ENCODE results near the gene MOB2.

Gene MOB2

GRCh38 chr11:1445741-1446445, 40.7 kb downstream of the MOB2 start:
- POLR2A ChIA-PET: no interaction called here
- DNase-seq (ENCODE audit: extremely low spot score): no peak
- CTCF ChIA-PET: no interaction called here
- no peak for TF ChIP-seq CTCF (IDR thresholded peaks at IDR 0.05; ENCODE audit: control extremely low read depth, extremely low read depth, low read depth, missing control alignments)

DNA sequence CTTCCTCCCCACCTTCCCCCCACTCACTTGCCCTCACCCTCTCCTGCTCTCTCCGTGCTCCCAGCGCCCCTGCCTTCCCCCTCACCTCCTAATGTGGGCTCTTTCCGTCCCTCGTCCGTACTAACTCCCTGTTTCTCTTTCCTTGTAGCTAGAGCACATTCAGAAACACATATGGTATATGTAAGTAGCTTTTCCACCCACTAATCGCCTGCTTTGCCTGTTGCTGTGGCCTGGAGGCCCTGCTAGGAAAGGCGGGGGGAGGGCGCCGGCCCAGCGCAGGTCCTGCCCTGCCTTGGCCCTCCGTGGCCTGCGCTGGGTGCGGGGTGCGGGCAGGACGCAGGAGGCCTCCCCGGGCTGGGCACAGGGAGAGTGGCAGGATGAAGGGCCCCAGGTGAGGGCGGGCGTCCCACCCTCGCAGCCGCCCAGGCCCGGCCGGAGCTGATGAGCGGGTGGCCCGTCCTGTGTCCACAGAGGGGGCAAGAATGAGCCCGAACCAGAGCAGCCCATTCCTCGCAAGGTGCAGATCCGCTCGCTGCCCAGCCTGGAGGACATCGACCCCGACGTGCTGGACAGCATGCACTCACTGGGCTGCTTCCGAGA, 41.7 kb downstream of the MOB2 start:
- no peak for DNase-seq (ENCODE audit: extremely low spot score)
- CTCF ChIA-PET: no interaction called here
- POLR2A ChIA-PET: no interaction called here
- no peak for TF ChIP-seq CTCF (IDR thresholded peaks at IDR 0.05; ENCODE audit: control extremely low read depth, extremely low read depth, low read depth, missing control alignments)

GRCh38 chr11:1444321-1444720, 42.3 kb downstream of the MOB2 start:
- ChIA-PET POLR2A (no interaction called here), CTCF (no interaction called here)
- DNase-seq (ENCODE audit: extremely low spot score): no peak
- TF ChIP-seq CTCF (IDR thresholded peaks at IDR 0.05; ENCODE audit: control extremely low read depth, extremely low read depth, low read depth, missing control alignments): no peak

- no peak for DNase-seq (ENCODE audit: extremely low spot score)
- CTCF ChIA-PET: no interaction called here
- POLR2A ChIA-PET: no interaction called here
- no peak for TF ChIP-seq CTCF (IDR thresholded peaks at IDR 0.05; ENCODE audit: control extremely low read depth, extremely low read depth, low read depth, missing control alignments)
Observed at GRCh38 chr11:1443737-1444136, 42.8 kb downstream of the MOB2 start.

DNA sequence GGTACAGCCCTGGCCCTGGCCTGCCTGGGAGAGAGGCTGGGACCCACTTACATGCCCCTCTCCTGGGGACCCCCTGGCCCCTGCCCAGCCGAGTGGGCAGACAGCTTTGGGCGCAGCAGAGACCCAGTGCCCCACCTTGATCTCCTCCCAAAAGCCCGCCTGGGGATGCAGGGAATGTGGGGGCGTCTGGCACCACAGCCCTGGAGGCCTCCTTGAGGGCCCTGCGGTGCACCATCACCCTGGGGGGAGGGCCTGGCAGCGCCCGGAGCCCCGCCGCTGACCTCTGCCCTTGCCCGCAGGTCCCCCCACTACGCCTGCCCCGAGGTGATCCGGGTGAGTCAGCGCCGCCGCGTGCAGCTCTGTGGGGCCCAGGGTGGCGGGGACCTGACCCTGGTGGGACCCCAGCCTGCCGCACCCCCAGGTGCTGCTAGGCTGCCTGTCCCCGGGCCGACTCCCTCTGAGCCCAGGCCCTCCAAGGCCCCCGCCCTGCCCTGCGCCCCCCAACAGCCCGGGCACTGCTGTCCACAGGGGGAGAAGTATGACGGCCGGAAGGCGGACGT, 43.7 kb downstream of the MOB2 start:
- ChIA-PET CTCF (no interaction called here), POLR2A (no interaction called here)
- DNase-seq (ENCODE audit: extremely low spot score): no peak
- TF ChIP-seq CTCF (IDR thresholded peaks at IDR 0.05; ENCODE audit: control extremely low read depth, extremely low read depth, low read depth, missing control alignments): no peak

DNA sequence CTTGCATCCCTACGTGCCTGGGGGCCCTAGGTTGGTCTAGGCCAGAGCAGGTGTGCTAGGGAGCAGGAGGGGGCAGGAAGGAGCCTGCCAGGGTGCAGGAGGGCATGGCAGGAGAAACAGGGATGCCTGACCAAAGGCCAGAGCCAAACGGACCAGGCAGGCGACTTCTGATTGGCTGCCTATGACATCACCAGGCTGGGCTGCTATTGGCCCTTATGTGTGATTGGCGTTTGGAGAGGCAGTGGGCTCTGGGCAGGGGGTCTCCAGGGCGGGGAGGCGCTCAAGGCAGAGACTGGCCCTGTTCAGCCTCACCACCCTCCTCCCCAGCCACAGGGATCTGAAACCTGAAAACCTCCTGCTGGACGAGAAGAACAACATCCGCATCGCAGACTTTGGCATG, 44.4 kb downstream of the MOB2 start:
- DNase-seq (ENCODE audit: extremely low spot score): no peak
- CTCF ChIA-PET: no interaction called here
- TF ChIP-seq CTCF (IDR thresholded peaks at IDR 0.05; ENCODE audit: control extremely low read depth, extremely low read depth, low read depth, missing control alignments): no peak
- POLR2A ChIA-PET: no interaction called here
